Measurements from ENCODE around the gene TMPRSS4.

The TMPRSS4 gene

GRCh38 chr11:118073554-118073953, 3.3 kb upstream of the TMPRSS4 start:
- TF ChIP-seq, protein P1, sequence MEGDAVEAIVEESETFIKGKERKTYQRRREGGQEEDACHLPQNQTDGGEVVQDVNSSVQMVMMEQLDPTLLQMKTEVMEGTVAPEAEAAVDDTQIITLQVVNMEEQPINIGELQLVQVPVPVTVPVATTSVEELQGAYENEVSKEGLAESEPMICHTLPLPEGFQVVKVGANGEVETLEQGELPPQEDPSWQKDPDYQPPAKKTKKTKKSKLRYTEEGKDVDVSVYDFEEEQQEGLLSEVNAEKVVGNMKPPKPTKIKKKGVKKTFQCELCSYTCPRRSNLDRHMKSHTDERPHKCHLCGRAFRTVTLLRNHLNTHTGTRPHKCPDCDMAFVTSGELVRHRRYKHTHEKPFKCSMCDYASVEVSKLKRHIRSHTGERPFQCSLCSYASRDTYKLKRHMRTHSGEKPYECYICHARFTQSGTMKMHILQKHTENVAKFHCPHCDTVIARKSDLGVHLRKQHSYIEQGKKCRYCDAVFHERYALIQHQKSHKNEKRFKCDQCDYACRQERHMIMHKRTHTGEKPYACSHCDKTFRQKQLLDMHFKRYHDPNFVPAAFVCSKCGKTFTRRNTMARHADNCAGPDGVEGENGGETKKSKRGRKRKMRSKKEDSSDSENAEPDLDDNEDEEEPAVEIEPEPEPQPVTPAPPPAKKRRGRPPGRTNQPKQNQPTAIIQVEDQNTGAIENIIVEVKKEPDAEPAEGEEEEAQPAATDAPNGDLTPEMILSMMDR (IDR thresholded peaks at IDR 0.05; ENCODE audit: control extremely low read depth, extremely low read depth, low read depth, missing control alignments): no peak
- DNase-seq (ENCODE audit: extremely low spot score): no peak
- ChIA-PET CTCF (interaction anchor here (1.7 kb wide), 2 partner anchors 21 to 127 kb away, joined by 6 to 7 read pairs; no protein-coding TSS in a partner anchor), POLR2A (no interaction called here)

DNA sequence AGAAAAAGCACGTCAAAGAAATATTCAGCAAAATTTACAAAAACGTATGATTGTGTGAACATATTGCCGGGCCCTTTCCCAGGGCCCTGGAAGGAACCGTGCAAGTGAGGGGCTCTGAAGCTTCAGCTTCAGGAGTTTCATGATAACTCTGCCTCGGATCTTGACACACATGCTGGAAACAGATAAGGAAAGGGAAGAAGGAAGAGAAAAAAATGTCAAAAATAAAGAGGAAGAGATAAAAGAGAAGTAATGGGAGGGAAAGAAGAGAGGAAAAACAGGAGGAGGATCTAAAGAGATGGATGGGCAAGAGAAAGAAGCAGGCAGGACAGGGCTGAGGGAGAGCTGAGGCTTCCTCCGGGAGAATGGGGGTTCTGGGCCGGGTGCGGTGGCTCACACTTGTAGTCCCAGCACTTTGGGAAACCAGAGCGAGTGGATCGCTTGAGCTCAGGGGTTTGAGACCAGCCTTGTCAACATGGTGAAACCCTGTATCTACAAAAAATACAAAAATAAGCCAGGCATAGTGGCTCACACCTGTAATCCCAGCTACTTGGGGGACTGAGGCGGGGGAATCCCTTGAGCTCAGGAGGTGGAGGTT, 2.7 kb upstream of the TMPRSS4 start:
- TF ChIP-seq, protein P1 (IDR thresholded peaks at IDR 0.05; ENCODE audit: control extremely low read depth, extremely low read depth, low read depth, missing control alignments): no peak
- ChIA-PET POLR2A (no interaction called here), CTCF (interaction anchor here (1.0 to 2.1 kb wide), 3 partner anchors 9 to 128 kb away, joined by 3 to 6 read pairs (median 5); no protein-coding TSS in a partner anchor)
- DNase-seq (ENCODE audit: extremely low spot score): no peak

GRCh38 chr11:118074785-118075184, 2.1 kb upstream of the TMPRSS4 start:
- DNase-seq (ENCODE audit: extremely low spot score): no peak
- ChIA-PET CTCF (interaction anchor here (1.0 to 2.1 kb wide), 2 partner anchors 9 to 21 kb away, joined by 3 to 5 read pairs; no protein-coding TSS in a partner anchor), POLR2A (no interaction called here)
- TF ChIP-seq, protein P1 (IDR thresholded peaks at IDR 0.05; ENCODE audit: control extremely low read depth, extremely low read depth, low read depth, missing control alignments): no peak

- CTCF ChIA-PET: interaction anchor here (1.5 to 2.6 kb wide), 2 partner anchors 26 to 34 kb away, joined by 3 to 9 read pairs; no protein-coding TSS in a partner anchor
- TF ChIP-seq, protein P1 (IDR thresholded peaks at IDR 0.05; ENCODE audit: control extremely low read depth, extremely low read depth, low read depth, missing control alignments): no peak
- POLR2A ChIA-PET: no interaction called here
- DNase-seq (ENCODE audit: extremely low spot score): no peak
These were observed 2.1 kb downstream of the TMPRSS4 start for GRCh38 chr11:118078911-118079411.

DNA sequence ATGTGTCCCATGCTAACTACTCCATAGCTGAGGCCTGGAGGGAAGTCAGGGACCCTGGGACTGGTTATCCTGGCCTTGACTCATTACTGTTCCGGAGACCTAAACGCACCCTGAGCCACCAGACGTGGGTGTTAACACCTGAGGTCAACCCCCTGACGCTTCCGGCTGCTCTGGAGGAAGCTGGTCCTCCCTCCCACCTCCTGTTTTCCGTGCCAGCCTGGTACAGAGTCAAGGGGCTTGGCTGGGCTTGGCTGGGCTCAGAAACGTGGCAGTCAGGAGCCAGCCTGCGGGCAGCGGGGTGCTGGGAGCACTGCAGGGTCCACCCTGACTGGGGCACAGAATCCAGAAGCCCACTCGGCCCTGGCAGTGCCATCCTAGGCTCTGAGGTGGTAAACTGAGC, 2.6 kb downstream of the TMPRSS4 start:
- CTCF ChIA-PET: interaction anchor here (1.2 to 2.6 kb wide), 2 partner anchors 22 to 26 kb away, joined by 3 to 9 read pairs; no protein-coding TSS in a partner anchor

GRCh38 chr11:118080296-118080695, 3.4 kb downstream of the TMPRSS4 start:
- POLR2A ChIA-PET: no interaction called here
- CTCF ChIA-PET: interaction anchor here (0.7 to 2.6 kb wide), 3 partner anchors 9 to 27 kb away, joined by 3 to 9 read pairs (median 3); no protein-coding TSS in a partner anchor

More for the DNA sequence above, 2.6 kb downstream of the TMPRSS4 start:
- TF ChIP-seq, protein P1 (IDR thresholded peaks at IDR 0.05; ENCODE audit: control extremely low read depth, extremely low read depth, low read depth, missing control alignments): no peak
- DNase-seq (ENCODE audit: extremely low spot score): no peak
- POLR2A ChIA-PET: no interaction called here

More at GRCh38 chr11:118080296-118080695, 3.4 kb downstream of the TMPRSS4 start:
- TF ChIP-seq, protein P1 (IDR thresholded peaks at IDR 0.05; ENCODE audit: control extremely low read depth, extremely low read depth, low read depth, missing control alignments): no peak
- DNase-seq (ENCODE audit: extremely low spot score): no peak
